A549 treated with Hydrocortisone at 1 μM for 4 hours (cell line): ENCODE data around the gene OR6P1. TPM values are rescaled to one million over a fixed set of nuclear protein-coding genes. Genes with fewer than 3 reads are reported as not detected.

Experiments
- total RNA-seq: library from RNA; stranded (reverse); fragments of 200-300 nt; extraction: Qiagen RNA extraction; gene quantifications from 5 replicates; pipeline ENCODE4 v1.2.3, GENCODE V29; 2022

The OR6P1 gene
- not detected in 5 replicates for total RNA-seq

GRCh38 chr1:158570480-158570879, at the start of gene OR6P1:
TSS of gene OR6P1 (minus strand) at chr1:158570580. CDS start at chr1:158563604, 6,976 bp downstream.

GRCh38 chr1:158604968-158605367, 34.6 kb upstream of the OR6P1 start, which contains the start of gene OR10Z1:
TSS of gene OR10Z1 (plus strand) at chr1:158605268. CDS start at chr1:158606439, 1,171 bp downstream.

GRCh38 chr1:158579733-158580132, 9.4 kb upstream of the OR6P1 start, which contains the start of gene OR10X1:
TSS of gene OR10X1 (minus strand) at chr1:158579899. CDS start at chr1:158579899, 0 bp downstream.

GRCh38 chr1:158554352-158554751, 16.0 kb downstream of the OR6P1 start, which contains the start of gene OR6Y1:
TSS of gene OR6Y1 (minus strand) at chr1:158554405. CDS start at chr1:158548105, 6,300 bp downstream.

Other genes starting within 250 kb of the OR6P1 start
- gene CD1B, start 239.0 kb downstream of the OR6P1 start, total RNA-seq: not detected in 5 replicates
- not detected in 5 replicates for gene CD1E, start 216.7 kb downstream of the OR6P1 start, total RNA-seq
- not detected in 5 replicates for gene OR10T2, start 171.1 kb downstream of the OR6P1 start, total RNA-seq
- not detected in 5 replicates for gene OR10K2, start 144.3 kb downstream of the OR6P1 start, total RNA-seq
- not detected in 5 replicates for gene OR10K1, start 108.7 kb downstream of the OR6P1 start, total RNA-seq
- gene OR10R2, start 98.4 kb downstream of the OR6P1 start, total RNA-seq: not detected in 5 replicates
- gene OR6Y1, start 16.2 kb downstream of the OR6P1 start, total RNA-seq: not detected in 5 replicates
- not detected in 5 replicates for gene OR10X1, start 9.3 kb upstream of the OR6P1 start, total RNA-seq
- gene OR10Z1, start 34.7 kb upstream of the OR6P1 start, total RNA-seq: not detected in 5 replicates
- not detected in 5 replicates for gene SPTA1, start 116.1 kb upstream of the OR6P1 start, total RNA-seq
- gene OR6K2, start 130.1 kb upstream of the OR6P1 start, total RNA-seq: not detected in 5 replicates
- gene OR6K3, start 150.1 kb upstream of the OR6P1 start, total RNA-seq: not detected in 5 replicates
- not detected in 5 replicates for gene OR6K6, start 184.1 kb upstream of the OR6P1 start, total RNA-seq
- not detected in 5 replicates for gene OR6N1, start 201.6 kb upstream of the OR6P1 start, total RNA-seq
- not detected in 5 replicates for gene OR6N2, start 210.6 kb upstream of the OR6P1 start, total RNA-seq